Measurements from ENCODE around the gene NR3C1. TPM values are rescaled to one million over a fixed set of nuclear protein-coding genes. Genes with fewer than 3 reads are reported as not detected.
A peak's percentile ranks its signal among the peaks of the same experiment; 100 is the strongest.

The NR3C1 gene
- total RNA-seq, 2 donors from 2014 or later, result 56.5 to 58.1 TPM

- Histone ChIP-seq H3K9me3 (no peaks in the 10 kb centered on the region), H3K4me1 (ENCODE audit: control insufficient read depth in 1 of 2, low read depth in 2 of 2) (peaks cover 2 to 24% of the 10 kb centered on the region in 2 donors), H3K27ac (no peak overlapping the region), H3K36me3 (no peaks in the 10 kb centered on the region), H3K4me3 (no peak overlapping the region), H3K27me3 (replicated peaks; ENCODE audit: insufficient read depth) (no peaks in the 10 kb centered on the region)
- no peak for DNase-seq (ENCODE audit: low spot score)
- ATAC-seq (ENCODE audit: insufficient number of reproducible peaks, low FRiP score, low read depth), result no peak
- TF ChIP-seq CTCF (IDR thresholded peaks at IDR 0.05), result no peak
These were observed 164.9 kb downstream of the NR3C1 start for GRCh38 chr5:143238620-143239019.

GRCh38 chr5:143237664-143238063 lies 165.8 kb downstream of the NR3C1 start:
- ATAC-seq (ENCODE audit: insufficient number of reproducible peaks, low FRiP score, low read depth) (no peak), DNase-seq (ENCODE audit: low spot score) (no peak)
- Histone ChIP-seq H3K4me3 (no peak overlapping the region), H3K27ac (no peak overlapping the region), H3K4me1 (ENCODE audit: control insufficient read depth in 1 of 2, low read depth in 2 of 2) (peaks cover 0 to 14% of the 10 kb centered on the region in 2 donors), H3K9me3 (no peaks in the 10 kb centered on the region), H3K36me3 (no peaks in the 10 kb centered on the region), H3K27me3 (replicated peaks; ENCODE audit: insufficient read depth) (no peaks in the 10 kb centered on the region)
- no peak for TF ChIP-seq CTCF (IDR thresholded peaks at IDR 0.05)

DNA sequence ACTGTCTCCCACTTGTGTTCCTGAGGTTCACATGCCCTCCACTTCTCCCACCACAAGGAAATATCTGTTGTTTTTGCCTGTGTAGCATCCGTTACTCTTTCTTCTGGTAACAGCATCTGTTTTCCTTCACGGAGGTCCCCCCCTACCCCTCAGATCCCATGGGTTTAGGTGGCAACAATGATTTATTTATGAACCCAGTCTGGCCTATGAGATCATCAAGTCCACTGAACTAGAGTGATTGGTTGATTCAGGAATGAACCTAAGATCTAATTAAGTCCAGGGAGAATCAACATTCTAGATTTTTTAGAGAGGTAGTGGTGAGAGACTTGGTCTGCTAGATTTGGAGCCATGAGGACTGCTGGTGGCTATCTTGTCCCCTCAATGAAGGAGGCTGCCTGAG lies 166.8 kb downstream of the NR3C1 start:
- Histone ChIP-seq H3K4me1 (ENCODE audit: control insufficient read depth in 1 of 2, low read depth in 2 of 2) (peaks cover 0 to 11% of the 10 kb centered on the region in 2 donors), H3K27ac (no peak overlapping the region), H3K36me3 (no peaks in the 10 kb centered on the region), H3K9me3 (no peaks in the 10 kb centered on the region), H3K4me3 (no peak overlapping the region), H3K27me3 (replicated peaks; ENCODE audit: insufficient read depth) (no peaks in the 10 kb centered on the region)
- no peak for TF ChIP-seq CTCF (IDR thresholded peaks at IDR 0.05)
- ATAC-seq (ENCODE audit: insufficient number of reproducible peaks, low FRiP score, low read depth) (no peak), DNase-seq (ENCODE audit: low spot score) (no peak)

- Histone ChIP-seq H3K9me3 (no peaks in the 10 kb centered on the region), H3K36me3 (no peaks in the 10 kb centered on the region), H3K27ac (peak overlapping the region; percentile 25 to 52), H3K4me1 (ENCODE audit: control insufficient read depth in 1 of 2, low read depth in 2 of 2) (peaks cover 0 to 16% of the 10 kb centered on the region in 2 donors), H3K4me3 (no peak overlapping the region), H3K27me3 (replicated peaks; ENCODE audit: insufficient read depth) (no peaks in the 10 kb centered on the region)
- peak; percentile 25 for ATAC-seq (ENCODE audit: insufficient number of reproducible peaks, low FRiP score, low read depth)
- no peak for TF ChIP-seq CTCF (IDR thresholded peaks at IDR 0.05)
- no peak for DNase-seq (ENCODE audit: low spot score)
These were observed 168.1 kb downstream of the NR3C1 start for GRCh38 chr5:143235423-143235822.

GRCh38 chr5:143234162-143234842 lies 169.2 kb downstream of the NR3C1 start:
- DNase-seq (ENCODE audit: low spot score) (no peak), ATAC-seq (ENCODE audit: insufficient number of reproducible peaks, low FRiP score, low read depth) (no peak)
- H3K4me3 ChIP-seq, result no peak overlapping the region
- peaks cover 0 to 16% of the 10 kb centered on the region in 2 donors for H3K4me1 ChIP-seq (ENCODE audit: control insufficient read depth in 1 of 2, low read depth in 2 of 2)
- TF ChIP-seq CTCF (IDR thresholded peaks at IDR 0.05), result no peak
- no peaks in the 10 kb centered on the region for H3K27me3 ChIP-seq (replicated peaks; ENCODE audit: insufficient read depth)
- no peaks in the 10 kb centered on the region for H3K9me3 ChIP-seq
- H3K27ac ChIP-seq, result peak overlapping the region in 1 of 2 donors; percentile 52
- no peaks in the 10 kb centered on the region for H3K36me3 ChIP-seq
